HG03565 (cell line): ENCODE measurements around the gene ZKSCAN5.
"Not testable (repeated sequence)": the region's sequence is repeated elsewhere in the genome, so short reads cannot be mapped to it uniquely, and the experiment has no call there.

ENCODE experiments used
- ATAC-seq: cut with Tn5 transposase; IDR thresholded peaks from one replicate; pipeline ENCODE4 v1.9.1; 2021; ENCODE audit warnings: mild to moderate bottlenecking, moderate library complexity; ENCODE audit not compliant: unreplicated experiment

The ZKSCAN5 gene

DNA sequence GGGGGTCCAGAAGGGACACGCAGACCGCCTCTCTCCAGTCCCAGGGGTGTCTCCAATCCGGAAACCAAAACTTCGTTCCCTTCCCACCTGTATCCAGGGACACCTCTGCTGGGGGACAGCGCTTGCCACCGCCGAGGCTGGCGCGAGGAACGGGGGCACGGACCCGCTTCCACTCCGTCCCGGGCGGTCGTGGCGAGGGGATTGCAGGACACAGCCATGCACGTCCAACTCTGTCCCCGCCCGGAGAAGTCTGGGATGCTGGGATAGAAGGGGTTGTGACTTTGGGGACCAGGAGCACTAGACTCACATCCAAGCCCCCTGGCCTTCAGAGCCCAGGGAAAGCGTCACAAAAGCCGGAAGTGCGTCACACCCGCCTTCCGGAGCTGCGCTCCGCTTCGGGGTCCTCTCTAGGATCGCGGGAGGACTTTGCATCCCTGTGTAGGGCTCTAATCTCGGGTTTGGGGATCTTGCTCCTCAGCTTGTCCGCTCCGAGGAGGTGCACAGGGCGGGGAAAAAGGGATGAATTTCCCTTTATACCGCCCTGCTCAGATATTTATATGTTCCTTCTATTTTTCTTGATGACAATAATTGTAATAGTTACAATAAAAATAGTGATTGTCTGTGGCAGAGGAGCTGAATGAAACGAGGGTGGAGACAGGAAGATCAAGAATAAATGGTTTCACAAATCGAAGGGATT is 47.5 kb downstream of the ZKSCAN5 start, which contains the start of gene FAM200A:
TSS of gene FAM200A (minus strand) at position 348 of the 697 bp plus-strand sequence. CDS start 3,707 bp downstream, outside the sequence.
- peak; percentile 84 for ATAC-seq

DNA sequence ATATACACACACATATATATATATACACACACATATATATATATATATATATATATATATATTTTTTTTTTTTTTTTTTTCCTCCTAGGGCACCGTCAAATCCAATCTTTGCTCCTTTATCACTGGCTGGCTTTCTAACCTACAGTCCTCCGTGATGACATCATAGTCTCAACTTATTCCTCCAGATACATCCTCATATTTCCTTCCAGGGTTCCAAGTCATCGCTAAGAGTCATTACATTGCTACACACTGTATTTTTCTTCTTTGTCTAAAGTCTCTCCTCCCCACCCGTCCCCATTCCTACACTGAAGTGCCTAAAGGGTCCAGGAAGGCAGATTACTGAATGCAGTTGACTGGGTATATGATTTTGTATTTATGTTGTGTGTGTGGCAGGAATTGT is 48.6 kb downstream of the ZKSCAN5 start:
- ATAC-seq = no peak

- no peak for ATAC-seq
Observed at GRCh38 chr7:99554939-99555338, 50.5 kb downstream of the ZKSCAN5 start.

DNA sequence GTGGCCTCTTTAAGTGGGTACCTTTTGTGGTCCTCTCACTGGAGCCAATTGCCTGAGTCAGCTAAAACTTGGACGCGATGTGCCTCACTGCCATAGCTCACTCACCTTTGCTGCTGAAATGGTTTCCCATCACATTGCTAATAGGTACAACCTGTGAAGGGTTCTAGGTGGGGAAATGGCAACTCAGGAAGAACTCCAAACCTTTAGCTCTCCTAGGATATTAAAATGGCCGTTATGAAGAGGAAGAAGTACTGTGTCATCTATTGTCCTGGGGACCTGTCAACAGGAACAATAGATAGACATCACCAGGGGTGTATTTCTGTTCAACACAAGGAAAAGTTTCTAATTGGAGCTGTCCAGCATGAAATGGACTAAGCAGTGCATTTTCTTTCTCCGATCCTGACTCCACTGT is 52.7 kb downstream of the ZKSCAN5 start:
- no peak for ATAC-seq

GRCh38 chr7:99557940-99558305 is 53.5 kb downstream of the ZKSCAN5 start:
- peak; percentile 34 for ATAC-seq

DNA sequence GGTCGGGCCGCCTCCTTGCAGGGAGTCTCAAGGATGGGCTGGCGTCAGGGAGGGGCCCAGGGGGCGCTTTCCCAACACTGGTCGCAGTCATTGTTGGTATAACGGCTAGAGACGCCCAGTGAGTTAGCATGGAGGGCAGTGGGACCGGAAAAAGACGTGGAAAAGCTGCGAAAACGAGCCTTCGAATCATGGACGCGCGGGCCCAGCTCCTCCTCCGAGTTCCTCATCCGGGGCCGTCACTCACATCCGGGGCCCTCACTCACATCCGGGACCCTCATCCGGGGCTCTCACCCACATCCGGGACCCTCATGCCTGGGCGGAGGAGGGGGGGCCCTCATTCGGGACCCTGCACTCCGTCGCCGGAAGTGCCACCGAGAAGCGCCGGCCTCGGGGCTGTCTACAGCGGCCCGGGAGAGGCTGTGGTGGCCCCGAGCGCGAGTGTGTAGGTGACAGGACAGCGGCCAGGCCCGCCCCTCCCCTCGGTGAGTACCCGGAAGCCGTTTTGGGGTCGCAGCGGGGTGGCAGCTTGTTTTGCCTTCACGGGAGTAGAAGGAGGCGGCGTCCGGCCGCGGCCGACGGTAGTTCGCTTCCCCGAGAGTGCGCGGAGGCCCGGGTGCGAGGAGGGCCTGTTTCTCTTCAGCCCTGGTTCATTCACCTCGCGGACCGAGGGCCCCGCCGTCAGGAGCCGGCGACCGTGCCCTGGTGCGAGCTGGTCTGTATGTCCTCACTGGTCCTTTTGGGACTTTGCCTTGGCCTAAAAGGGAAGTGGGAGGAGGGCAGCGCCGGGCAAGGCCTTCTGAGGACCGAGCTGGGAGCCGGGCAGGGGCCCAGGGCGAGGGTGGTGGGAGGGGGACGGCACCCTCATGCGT is 54.1 kb downstream of the ZKSCAN5 start, which contains the start of gene ZNF655:
TSS of gene ZNF655 (plus strand) at position 337 of the 869 bp plus-strand sequence. CDS start 1,918 bp downstream, outside the sequence.
- ATAC-seq = peak; percentile 61

DNA sequence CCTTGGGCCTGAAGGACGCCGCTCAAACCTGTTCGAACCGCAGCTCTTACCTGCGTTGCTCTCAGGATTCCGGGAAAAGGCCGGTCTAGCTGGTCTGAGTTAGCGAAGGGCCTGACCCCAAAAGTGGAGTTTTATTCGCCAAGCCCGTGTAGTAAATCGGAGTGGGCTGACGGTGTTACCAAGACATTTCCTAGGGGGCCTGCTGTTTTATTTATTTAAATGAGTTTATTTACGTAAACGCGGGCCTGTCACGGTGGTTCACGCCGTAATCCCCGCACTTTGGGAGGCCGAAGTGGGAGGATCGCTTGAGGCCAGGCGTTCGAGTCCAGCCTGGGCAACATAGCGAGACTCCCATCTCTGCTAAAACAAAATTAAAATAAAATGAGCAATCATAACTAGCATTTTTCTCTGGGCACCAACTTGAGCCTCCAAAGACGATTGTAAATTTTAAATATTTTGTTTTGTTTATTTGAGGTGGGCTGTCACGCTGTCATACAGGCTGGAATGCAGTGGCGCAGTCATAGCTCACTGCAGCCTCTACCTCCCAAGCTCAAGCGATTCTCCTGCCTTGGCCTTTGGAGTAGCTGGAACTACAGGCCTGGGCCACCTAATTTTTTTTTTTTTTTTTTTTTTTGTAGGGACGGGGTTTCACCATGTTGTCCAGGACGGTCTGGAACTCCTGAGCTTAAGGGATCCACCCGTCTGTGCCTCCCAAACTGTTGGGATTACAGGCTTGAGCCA is 54.9 kb downstream of the ZKSCAN5 start:
- ATAC-seq = no peak

DNA sequence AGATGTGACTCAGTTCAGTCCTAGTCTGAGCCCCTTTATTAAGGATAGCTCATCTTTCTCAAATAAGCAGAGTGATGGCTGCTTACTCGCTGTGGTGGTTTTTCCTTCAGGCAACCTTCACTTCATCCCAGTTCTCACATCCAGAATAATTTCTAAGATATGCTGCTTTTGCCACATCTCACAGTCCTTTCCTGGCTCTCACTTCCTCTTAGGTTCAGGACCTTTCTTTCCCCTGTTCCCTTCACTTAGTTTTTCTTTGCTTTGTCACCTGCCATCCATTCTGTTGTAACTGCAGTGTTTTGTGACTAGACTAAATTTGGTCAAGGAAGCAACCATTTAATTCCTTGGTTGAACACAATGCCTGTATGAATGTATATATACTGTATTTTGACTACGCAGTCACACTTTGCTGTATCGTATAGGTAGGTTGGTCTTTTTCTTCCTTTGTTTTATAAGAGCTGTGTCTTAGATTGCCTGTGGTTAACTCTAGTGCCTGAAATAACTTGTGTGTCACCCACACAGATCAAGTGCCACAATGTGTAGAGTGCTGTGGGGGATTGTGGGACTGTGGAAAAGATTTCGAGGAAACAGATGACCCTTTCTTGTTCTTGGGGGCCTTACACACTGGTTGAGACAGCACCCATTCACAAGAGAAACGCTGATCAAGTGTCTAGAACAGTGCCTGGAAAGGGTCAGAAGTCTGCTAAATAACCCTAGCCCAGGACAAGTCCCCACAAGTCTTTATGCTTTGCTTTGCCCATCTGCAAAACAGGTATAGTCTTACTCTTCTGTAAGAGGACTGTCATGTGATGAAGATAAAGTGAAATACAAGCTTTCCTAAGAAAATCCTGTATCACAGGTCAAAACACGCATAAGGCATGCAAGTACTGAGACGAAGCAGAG is 56.6 kb downstream of the ZKSCAN5 start:
- ATAC-seq = no peak

DNA sequence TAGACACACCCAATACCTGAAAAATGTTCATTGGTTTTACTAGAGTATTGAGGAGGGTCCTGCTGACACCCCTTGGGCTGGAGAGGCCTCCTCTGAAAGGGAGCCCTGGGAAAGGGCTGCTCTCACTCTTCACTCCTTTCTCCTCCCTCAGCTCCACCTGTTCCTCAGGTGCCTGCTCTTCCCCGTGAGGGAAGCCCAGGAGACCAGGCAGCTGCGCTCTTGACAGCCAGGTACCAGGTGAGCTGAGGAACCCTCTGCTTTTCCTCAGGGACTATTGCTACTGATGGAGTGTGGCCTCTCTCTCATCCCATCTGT is 57.2 kb downstream of the ZKSCAN5 start:
- no peak for ATAC-seq

- no peak for ATAC-seq
Observed at GRCh38 chr7:99562114-99562784, 57.8 kb downstream of the ZKSCAN5 start.

- no peak for ATAC-seq
Observed at GRCh38 chr7:99562832-99563231, 58.4 kb downstream of the ZKSCAN5 start.

GRCh38 chr7:99563650-99564049 is 59.2 kb downstream of the ZKSCAN5 start:
- no peak for ATAC-seq

GRCh38 chr7:99568770-99569169 is 64.3 kb downstream of the ZKSCAN5 start:
- not testable (repeated sequence) for ATAC-seq

DNA sequence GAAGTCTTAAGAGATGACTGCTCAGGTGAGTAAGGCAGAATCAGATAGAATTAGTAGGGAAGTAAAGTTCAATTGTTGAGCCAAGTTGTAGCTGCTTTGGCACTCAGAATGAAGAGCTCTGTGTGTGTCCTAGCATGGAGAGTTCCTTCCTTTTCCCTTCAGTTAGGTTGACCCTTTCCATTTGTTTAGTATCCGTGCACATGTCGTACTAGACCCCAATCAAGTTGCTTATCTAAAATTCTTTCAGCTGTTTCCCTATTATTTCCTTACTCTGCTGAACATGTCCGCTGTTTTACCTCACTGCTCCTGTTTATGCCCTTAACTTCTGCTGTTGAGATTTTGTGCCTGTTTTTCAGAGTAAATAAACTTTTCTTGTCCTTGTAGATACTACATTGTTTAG is 67.3 kb downstream of the ZKSCAN5 start:
- ATAC-seq = no peak

DNA sequence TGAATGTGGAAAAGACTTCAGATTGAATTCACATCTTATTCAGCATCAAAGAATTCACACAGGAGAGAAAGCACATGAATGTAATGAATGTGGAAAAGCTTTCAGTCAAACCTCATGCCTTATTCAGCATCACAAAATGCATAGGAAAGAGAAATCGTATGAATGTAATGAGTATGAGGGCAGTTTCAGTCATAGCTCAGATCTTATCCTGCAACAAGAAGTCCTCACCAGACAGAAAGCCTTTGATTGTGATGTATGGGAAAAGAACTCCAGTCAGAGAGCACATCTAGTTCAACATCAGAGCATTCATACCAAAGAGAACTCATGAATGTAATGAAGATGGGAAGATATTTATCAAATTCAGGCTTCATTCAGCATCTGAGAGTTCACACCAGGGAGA is 68.8 kb downstream of the ZKSCAN5 start:
- no peak for ATAC-seq

DNA sequence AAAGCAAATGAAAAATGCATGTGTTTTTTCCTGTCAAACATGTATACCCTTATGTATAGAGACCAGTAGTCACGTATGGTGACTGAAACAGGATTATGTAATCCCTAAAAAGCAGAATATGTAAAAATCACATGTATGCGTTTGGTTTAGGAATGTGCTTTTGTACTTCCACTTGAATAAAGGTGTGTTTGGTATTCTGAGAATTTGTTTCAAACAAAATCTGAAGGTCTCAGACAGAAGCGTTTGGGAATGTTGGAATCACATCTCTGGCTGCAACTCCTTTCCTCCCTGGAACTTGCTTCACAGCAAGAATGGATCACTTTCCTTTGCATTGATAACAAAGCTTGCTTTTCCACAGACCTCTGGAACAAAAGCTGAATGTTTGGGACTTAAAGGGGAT is 71.8 kb downstream of the ZKSCAN5 start:
- no peak for ATAC-seq

DNA sequence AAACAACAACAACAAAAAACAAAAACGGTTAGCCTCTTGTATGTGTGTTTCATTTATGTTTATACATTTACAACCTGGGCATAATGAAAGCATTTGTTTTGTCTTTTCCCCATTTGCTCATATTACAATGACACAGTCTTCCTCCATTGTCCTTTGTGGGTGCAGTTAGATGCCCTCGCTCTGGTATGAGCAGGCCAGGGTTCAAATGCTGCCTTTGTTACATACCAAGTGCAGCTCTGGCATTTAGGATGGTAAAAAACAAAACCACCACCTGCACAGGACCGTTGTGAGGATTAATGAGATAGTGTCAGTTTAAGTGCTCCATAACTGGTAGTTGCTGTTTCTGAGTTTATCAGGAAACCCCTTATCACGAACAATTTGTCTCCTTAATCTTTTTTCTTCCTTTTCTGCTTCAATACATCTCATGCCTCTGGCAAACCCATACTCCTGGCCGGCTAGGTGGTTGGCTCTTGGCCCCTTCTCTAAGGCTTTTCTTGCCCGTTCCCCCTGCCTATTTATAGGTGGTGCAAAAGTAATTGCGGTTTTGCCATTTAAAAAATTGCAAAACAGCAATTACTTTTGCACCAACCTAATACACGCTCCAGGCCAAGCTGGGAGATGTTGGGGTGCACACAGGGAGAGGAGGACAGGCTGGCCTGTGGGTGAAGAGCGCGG is 75.0 kb downstream of the ZKSCAN5 start:
- no peak for ATAC-seq

GRCh38 chr7:99579956-99580777 is 75.7 kb downstream of the ZKSCAN5 start:
- no peak for ATAC-seq
